Fibroblast of villous mesenchyme (primary cell): ENCODE results near the gene EYS. TPM values are rescaled to one million over a fixed set of nuclear protein-coding genes. Genes with fewer than 3 reads are reported as not detected.

ENCODE experiments used
- DNase-seq: peaks from one replicate; pipeline ENCODE4 v3.0.0-alpha.2; 2010; ENCODE audit warnings: low read depth
- H3K4me3 ChIP-seq: 2 replicates; pipeline ENCODE4 v1.5.1; 2011; ENCODE audit warnings: low read depth, mild to moderate bottlenecking, low read length
- total RNA-seq: library from RNA; depleted of rRNA; stranded (reverse); fragments of >200 nt; gene quantifications from 2 replicates; pipeline ENCODE4 v1.2.3, GENCODE V29; 2012
- TF ChIP-seq, protein P1 (sequence below): IDR thresholded peaks from 2 replicates; pipeline ENCODE4 v1.5.1; 2012; ENCODE audit warnings: low read depth, mild to moderate bottlenecking, low read length; ENCODE audit not compliant: insufficient read depth

Gene EYS
- total RNA-seq, 1 donor = under 0.01 TPM

- DNase-seq = no peak
- no peak overlapping the region for H3K4me3 ChIP-seq
- TF ChIP-seq, protein P1, sequence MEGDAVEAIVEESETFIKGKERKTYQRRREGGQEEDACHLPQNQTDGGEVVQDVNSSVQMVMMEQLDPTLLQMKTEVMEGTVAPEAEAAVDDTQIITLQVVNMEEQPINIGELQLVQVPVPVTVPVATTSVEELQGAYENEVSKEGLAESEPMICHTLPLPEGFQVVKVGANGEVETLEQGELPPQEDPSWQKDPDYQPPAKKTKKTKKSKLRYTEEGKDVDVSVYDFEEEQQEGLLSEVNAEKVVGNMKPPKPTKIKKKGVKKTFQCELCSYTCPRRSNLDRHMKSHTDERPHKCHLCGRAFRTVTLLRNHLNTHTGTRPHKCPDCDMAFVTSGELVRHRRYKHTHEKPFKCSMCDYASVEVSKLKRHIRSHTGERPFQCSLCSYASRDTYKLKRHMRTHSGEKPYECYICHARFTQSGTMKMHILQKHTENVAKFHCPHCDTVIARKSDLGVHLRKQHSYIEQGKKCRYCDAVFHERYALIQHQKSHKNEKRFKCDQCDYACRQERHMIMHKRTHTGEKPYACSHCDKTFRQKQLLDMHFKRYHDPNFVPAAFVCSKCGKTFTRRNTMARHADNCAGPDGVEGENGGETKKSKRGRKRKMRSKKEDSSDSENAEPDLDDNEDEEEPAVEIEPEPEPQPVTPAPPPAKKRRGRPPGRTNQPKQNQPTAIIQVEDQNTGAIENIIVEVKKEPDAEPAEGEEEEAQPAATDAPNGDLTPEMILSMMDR = no peak
Observed at GRCh38 chr6:64186592-64186991, 1520.4 kb downstream of the EYS start.

- H3K4me3 ChIP-seq = no peak overlapping the region
- TF ChIP-seq, protein P1 = no peak
- no peak for DNase-seq
Observed at GRCh38 chr6:64185621-64186020, 1521.4 kb downstream of the EYS start.

- TF ChIP-seq, protein P1 = no peak
- H3K4me3 ChIP-seq = no peak overlapping the region
- no peak for DNase-seq
Observed at GRCh38 chr6:64175296-64175695, 1531.7 kb downstream of the EYS start.

GRCh38 chr6:64170316-64170715 lies 1536.7 kb downstream of the EYS start:
- DNase-seq = no peak
- H3K4me3 ChIP-seq = no peak overlapping the region
- TF ChIP-seq, protein P1 = no peak

- DNase-seq = no peak
- no peak overlapping the region for H3K4me3 ChIP-seq
- TF ChIP-seq, protein P1 = no peak
Observed at GRCh38 chr6:64160486-64160885, 1546.5 kb downstream of the EYS start.

DNA sequence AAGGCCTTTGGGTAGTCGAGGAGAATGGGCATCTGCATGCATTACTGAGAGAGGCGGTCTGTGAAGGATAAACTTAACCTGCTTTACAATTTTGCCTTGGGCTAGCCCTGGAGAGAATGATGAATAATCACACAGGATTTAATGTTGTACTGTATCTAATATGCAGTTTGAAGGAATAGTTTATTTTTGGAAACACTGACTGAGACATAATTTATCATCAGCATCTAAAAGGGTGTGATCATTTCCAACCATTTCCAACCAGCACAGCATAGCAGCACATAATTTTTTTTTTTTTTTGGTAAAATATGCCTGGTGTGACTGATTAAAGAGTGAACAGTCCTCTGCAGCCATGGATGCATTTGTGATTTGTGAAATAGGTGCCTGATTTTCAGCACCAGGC lies 1552.0 kb downstream of the EYS start:
- DNase-seq = no peak
- H3K4me3 ChIP-seq = no peak overlapping the region
- TF ChIP-seq, protein P1 = no peak

- DNase-seq = no peak
- no peak overlapping the region for H3K4me3 ChIP-seq
- TF ChIP-seq, protein P1 = no peak
Observed at GRCh38 chr6:64146876-64147275, 1560.2 kb downstream of the EYS start.
